Testis (tissue), 2 donors: Measurements from ENCODE around the gene HK3.

Experiments used
- CTCF ChIP-seq, 3 experiments: fragments of 450-650 bp in 2 of 3; fragments of 200-600 bp in 1 of 3; sonication (generic) in 1 of 3; IDR thresholded peaks; one replicate each; pipeline ENCODE4 v1.5.1; 2016 to 2019; ENCODE audit warnings: antibody characterized with exemption in 3 of 3, mild to moderate bottlenecking in 2 of 3, moderate library complexity in 1 of 3
- POLR2A ChIP-seq: fragments of 450-650 bp; IDR thresholded peaks from one replicate; pipeline ENCODE4 v1.6.1; 2017; ENCODE audit warnings: antibody characterized with exemption, mild to moderate bottlenecking, moderate library complexity

DNA sequence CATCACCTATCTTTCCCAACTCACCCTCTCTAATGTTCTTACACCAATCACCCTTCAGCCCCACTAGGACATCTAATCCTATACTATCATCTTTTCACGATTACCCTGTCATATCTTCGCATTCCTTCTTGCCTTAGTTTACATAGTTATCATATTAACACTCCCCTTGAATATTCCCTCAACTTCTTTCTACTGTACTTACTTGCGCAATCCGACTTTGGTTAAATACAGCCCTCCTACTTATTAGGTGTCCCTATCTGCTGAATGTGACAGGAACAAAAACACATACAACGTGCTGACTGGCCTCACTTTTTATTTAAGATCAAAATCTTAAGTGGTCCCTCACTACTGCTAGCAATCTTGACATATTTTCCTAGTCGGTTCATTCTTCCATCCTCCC lies 19.5 kb upstream of the HK3 start:
- TF ChIP-seq CTCF (IDR thresholded peaks at IDR 0.05) (no peak), POLR2A (no peak)
